ENCODE results near the gene EMP2.

EMP2 gene

DNA sequence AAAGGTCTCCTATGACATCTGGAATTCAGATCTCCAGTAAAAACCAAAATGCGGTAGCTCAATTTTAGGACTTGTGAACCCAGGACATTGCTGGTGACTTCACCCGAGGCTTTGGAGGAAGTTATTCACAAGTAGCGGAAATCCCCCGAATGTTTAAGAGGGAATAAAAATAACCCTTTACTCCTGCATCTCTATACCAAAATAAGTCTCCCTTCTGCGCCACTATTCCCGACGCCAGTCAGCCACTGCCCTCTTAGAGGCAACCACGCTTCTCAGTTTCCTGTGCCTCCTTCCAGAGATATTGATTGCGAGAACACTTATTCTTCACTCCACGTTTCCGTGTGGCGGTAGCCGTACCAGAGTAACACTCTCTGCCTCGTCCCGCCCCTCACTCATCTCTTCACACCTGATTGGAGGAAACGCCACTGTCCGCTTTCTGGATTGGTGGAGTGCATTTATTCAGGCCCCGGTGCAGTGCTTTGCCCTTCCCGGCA, 27.4 kb downstream of the EMP2 start:
- no peaks in the 10 kb centered on the region for H3K9me3 ChIP-seq (ENCODE audit: control insufficient read depth, low read length)
- no peak overlapping the region for H3K27ac ChIP-seq (ENCODE audit: insufficient read depth, low read depth, low read length, poor library complexity, severe bottlenecking)
- H3K27me3 ChIP-seq (ENCODE audit: control insufficient read depth, insufficient read depth, low read length, poor library complexity, severe bottlenecking) = no peaks in the 10 kb centered on the region
- no peaks in the 10 kb centered on the region for H3K36me3 ChIP-seq (ENCODE audit: control insufficient read depth, insufficient read depth, low read length)
- H3K4me3 ChIP-seq (ENCODE audit: insufficient read depth, low read depth, low read length) = no peak overlapping the region
- 90 to 91% methylated on average over 19 of the region's 19 CpGs for WGBS, 2 experiments
- H3K4me1 ChIP-seq (ENCODE audit: control insufficient read depth, insufficient read depth, low read length) = no peaks in the 10 kb centered on the region

DNA sequence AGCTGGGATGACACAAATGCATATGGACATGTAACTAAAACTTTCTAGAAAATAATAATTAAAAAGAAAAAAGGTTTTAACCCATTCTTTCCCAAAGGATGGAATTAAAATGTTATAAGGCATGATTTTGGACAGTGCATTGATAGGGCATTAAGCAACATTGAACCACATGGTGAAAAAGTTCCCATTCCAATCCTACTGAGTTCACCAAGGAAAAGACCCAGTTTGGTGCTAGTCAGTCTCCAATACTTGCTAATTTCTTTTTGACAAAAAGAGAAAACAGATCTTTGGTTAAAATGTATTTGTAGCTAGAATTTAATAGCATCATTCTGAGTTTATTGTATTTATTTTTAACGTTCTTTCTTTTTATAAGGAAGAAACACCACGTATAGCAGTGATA, 28.1 kb downstream of the EMP2 start:
- Histone ChIP-seq H3K27ac (ENCODE audit: insufficient read depth, low read depth, low read length, poor library complexity, severe bottlenecking) (no peak overlapping the region), H3K4me3 (ENCODE audit: insufficient read depth, low read depth, low read length) (no peak overlapping the region), H3K36me3 (ENCODE audit: control insufficient read depth, insufficient read depth, low read length) (no peaks in the 10 kb centered on the region), H3K4me1 (ENCODE audit: control insufficient read depth, insufficient read depth, low read length) (no peaks in the 10 kb centered on the region), H3K9me3 (ENCODE audit: control insufficient read depth, low read length) (no peaks in the 10 kb centered on the region), H3K27me3 (ENCODE audit: control insufficient read depth, insufficient read depth, low read length, poor library complexity, severe bottlenecking) (no peaks in the 10 kb centered on the region)
- WGBS, 2 experiments = 100% methylated on average over 1 to 2 of the region's 2 CpGs

DNA sequence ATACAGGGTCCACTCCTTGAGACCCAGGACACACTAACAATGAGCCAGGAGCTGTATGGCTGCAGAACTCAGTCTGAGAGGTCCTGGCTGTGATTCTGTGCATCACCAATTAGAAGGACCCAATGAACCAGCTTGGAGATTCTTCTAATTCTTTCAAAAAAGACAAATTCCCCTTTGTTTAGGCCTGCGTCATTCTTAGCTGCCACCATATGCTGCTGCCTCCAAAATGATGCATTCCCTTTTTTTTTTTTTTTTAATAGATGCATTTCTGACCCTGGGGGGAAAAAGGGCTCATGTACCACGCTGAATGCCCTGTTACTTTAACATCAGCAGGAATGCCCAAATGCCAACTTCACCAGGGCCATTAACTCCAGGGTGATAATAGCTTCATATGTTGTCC, 28.5 kb downstream of the EMP2 start:
- no peak overlapping the region for H3K27ac ChIP-seq (ENCODE audit: insufficient read depth, low read depth, low read length, poor library complexity, severe bottlenecking)
- 94 to 97% methylated on average over 2 of the region's 2 CpGs for WGBS, 2 experiments
- H3K4me1 ChIP-seq (ENCODE audit: control insufficient read depth, insufficient read depth, low read length) = no peaks in the 10 kb centered on the region
- H3K9me3 ChIP-seq (ENCODE audit: control insufficient read depth, low read length) = no peaks in the 10 kb centered on the region
- no peaks in the 10 kb centered on the region for H3K27me3 ChIP-seq (ENCODE audit: control insufficient read depth, insufficient read depth, low read length, poor library complexity, severe bottlenecking)
- no peak overlapping the region for H3K4me3 ChIP-seq (ENCODE audit: insufficient read depth, low read depth, low read length)
- H3K36me3 ChIP-seq (ENCODE audit: control insufficient read depth, insufficient read depth, low read length) = no peaks in the 10 kb centered on the region

GRCh38 chr16:10548404-10548803, 32.0 kb downstream of the EMP2 start:
- Histone ChIP-seq H3K9me3 (ENCODE audit: control insufficient read depth, low read length) (no peaks in the 10 kb centered on the region), H3K4me3 (ENCODE audit: insufficient read depth, low read depth, low read length) (no peak overlapping the region), H3K27ac (ENCODE audit: insufficient read depth, low read depth, low read length, poor library complexity, severe bottlenecking) (no peak overlapping the region), H3K27me3 (ENCODE audit: control insufficient read depth, insufficient read depth, low read length, poor library complexity, severe bottlenecking) (no peaks in the 10 kb centered on the region), H3K36me3 (ENCODE audit: control insufficient read depth, insufficient read depth, low read length) (peaks cover 6% of the 10 kb centered on the region), H3K4me1 (ENCODE audit: control insufficient read depth, insufficient read depth, low read length) (no peaks in the 10 kb centered on the region)
- 89 to 96% methylated on average over 1 of the region's 1 CpG for WGBS, 2 experiments

GRCh38 chr16:10547708-10548107, 32.7 kb downstream of the EMP2 start:
- Histone ChIP-seq H3K27me3 (ENCODE audit: control insufficient read depth, insufficient read depth, low read length, poor library complexity, severe bottlenecking) (no peaks in the 10 kb centered on the region), H3K27ac (ENCODE audit: insufficient read depth, low read depth, low read length, poor library complexity, severe bottlenecking) (no peak overlapping the region), H3K9me3 (ENCODE audit: control insufficient read depth, low read length) (no peaks in the 10 kb centered on the region), H3K4me1 (ENCODE audit: control insufficient read depth, insufficient read depth, low read length) (no peaks in the 10 kb centered on the region), H3K4me3 (ENCODE audit: insufficient read depth, low read depth, low read length) (no peak overlapping the region), H3K36me3 (ENCODE audit: control insufficient read depth, insufficient read depth, low read length) (peaks cover 6% of the 10 kb centered on the region)
- 88 to 93% methylated on average over 6 of the region's 6 CpGs for WGBS, 2 experiments

DNA sequence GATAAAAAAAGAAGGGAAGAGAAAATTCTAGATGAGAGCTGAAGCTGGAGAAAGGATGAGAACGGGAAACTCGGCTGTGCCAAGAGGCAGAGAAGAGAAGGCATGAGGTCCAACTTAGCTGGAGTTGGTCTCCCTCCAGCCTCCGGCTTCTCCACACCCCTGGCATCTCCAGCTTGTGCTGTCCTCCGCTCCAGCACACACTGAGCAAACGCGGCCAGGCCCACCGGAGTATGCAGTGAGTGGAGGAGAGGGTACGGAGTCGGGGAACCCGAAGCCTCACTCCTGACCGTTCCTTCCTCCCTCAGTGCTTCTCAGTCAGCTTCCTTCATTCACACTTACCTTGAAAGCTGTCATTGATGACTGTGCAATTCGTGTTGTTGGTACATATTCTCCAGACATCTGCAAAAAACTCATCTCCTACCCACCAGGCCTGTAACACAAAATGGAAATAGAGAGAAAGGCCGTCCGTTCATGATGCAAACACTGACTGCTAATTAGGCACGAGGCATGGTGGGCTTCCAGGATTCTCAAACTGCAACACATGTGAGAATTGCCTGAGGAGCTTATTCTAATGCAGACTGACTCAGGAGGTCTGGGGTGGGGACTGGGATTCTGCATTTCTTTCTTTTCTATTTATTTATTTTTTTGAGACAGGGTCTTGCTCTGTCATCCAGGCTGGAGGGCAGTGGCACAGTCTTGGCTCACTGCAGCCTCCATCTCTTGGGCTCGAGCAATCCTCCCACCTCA, 37.0 kb downstream of the EMP2 start:
- 95% methylated on average over 16 of the region's 16 CpGs for WGBS, 2 experiments
- no peak overlapping the region for H3K4me3 ChIP-seq (ENCODE audit: insufficient read depth, low read depth, low read length)
- no peak overlapping the region for H3K27ac ChIP-seq (ENCODE audit: insufficient read depth, low read depth, low read length, poor library complexity, severe bottlenecking)
- no peaks in the 10 kb centered on the region for H3K27me3 ChIP-seq (ENCODE audit: control insufficient read depth, insufficient read depth, low read length, poor library complexity, severe bottlenecking)
- peaks cover 6% of the 10 kb centered on the region for H3K36me3 ChIP-seq (ENCODE audit: control insufficient read depth, insufficient read depth, low read length)
- H3K9me3 ChIP-seq (ENCODE audit: control insufficient read depth, low read length) = no peaks in the 10 kb centered on the region
- no peaks in the 10 kb centered on the region for H3K4me1 ChIP-seq (ENCODE audit: control insufficient read depth, insufficient read depth, low read length)

- 93 to 96% methylated on average over 7 of the region's 7 CpGs for WGBS, 2 experiments
- no peaks in the 10 kb centered on the region for H3K4me1 ChIP-seq (ENCODE audit: control insufficient read depth, insufficient read depth, low read length)
Measured at GRCh38 chr16:10541366-10541765, 39.0 kb downstream of the EMP2 start.

DNA sequence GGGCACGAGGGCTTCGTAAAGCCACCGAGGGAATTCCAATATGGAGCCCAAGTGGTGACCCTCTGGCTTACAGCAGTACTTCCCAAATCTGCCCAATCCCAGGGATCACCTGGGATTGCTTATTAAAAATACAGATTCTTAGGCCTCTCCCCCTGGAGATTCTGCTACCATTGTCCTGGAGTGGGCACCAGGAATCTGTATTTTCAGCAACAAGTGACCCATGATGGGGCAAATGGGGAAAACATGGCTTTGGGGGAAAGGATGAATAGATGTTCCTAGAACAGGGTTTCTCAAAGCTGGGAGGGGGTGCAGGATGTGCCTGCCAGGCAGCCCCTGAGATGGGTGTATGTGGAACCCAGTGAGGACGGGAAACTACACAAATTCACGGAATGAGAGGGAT, 40.6 kb downstream of the EMP2 start:
- 97% methylated on average over 5 of the region's 5 CpGs for WGBS, 2 experiments
- Histone ChIP-seq H3K4me1 (ENCODE audit: control insufficient read depth, insufficient read depth, low read length) (no peaks in the 10 kb centered on the region), H3K9me3 (ENCODE audit: control insufficient read depth, low read length) (no peaks in the 10 kb centered on the region), H3K36me3 (ENCODE audit: control insufficient read depth, insufficient read depth, low read length) (no peaks in the 10 kb centered on the region), H3K27ac (ENCODE audit: insufficient read depth, low read depth, low read length, poor library complexity, severe bottlenecking) (no peak overlapping the region), H3K27me3 (ENCODE audit: control insufficient read depth, insufficient read depth, low read length, poor library complexity, severe bottlenecking) (no peaks in the 10 kb centered on the region), H3K4me3 (ENCODE audit: insufficient read depth, low read depth, low read length) (no peak overlapping the region)

More at GRCh38 chr16:10541366-10541765, 39.0 kb downstream of the EMP2 start:
- no peak overlapping the region for H3K27ac ChIP-seq (ENCODE audit: insufficient read depth, low read depth, low read length, poor library complexity, severe bottlenecking)
- peaks cover 5% of the 10 kb centered on the region for H3K36me3 ChIP-seq (ENCODE audit: control insufficient read depth, insufficient read depth, low read length)
- H3K9me3 ChIP-seq (ENCODE audit: control insufficient read depth, low read length) = no peaks in the 10 kb centered on the region
- no peaks in the 10 kb centered on the region for H3K27me3 ChIP-seq (ENCODE audit: control insufficient read depth, insufficient read depth, low read length, poor library complexity, severe bottlenecking)
- no peak overlapping the region for H3K4me3 ChIP-seq (ENCODE audit: insufficient read depth, low read depth, low read length)

DNA sequence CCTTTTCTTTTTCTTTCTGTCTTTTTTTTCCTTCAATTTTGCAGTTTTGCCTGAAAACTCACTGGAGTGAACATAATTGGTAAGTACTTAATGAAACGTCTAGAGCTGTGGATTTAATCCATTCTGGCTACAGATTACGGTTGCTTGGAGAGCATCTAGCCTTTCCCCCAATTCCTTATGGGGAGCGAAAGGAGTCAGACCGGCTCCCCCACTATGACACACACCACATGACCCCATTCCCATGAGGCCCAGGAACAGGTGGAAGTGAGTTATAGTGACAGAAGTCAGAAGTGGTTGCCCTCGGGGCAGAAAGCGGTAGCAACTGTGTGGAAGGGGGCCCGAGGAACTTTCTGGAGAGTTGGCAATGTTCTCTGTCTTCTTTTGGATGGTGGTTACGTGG, 41.2 kb downstream of the EMP2 start:
- Histone ChIP-seq H3K4me1 (ENCODE audit: control insufficient read depth, insufficient read depth, low read length) (no peaks in the 10 kb centered on the region), H3K27me3 (ENCODE audit: control insufficient read depth, insufficient read depth, low read length, poor library complexity, severe bottlenecking) (no peaks in the 10 kb centered on the region), H3K27ac (ENCODE audit: insufficient read depth, low read depth, low read length, poor library complexity, severe bottlenecking) (no peak overlapping the region), H3K36me3 (ENCODE audit: control insufficient read depth, insufficient read depth, low read length) (no peaks in the 10 kb centered on the region), H3K9me3 (ENCODE audit: control insufficient read depth, low read length) (no peaks in the 10 kb centered on the region), H3K4me3 (ENCODE audit: insufficient read depth, low read depth, low read length) (no peak overlapping the region)
- WGBS, 2 experiments = 94 to 97% methylated on average over 7 to 8 of the region's 8 CpGs

GRCh38 chr16:10538583-10538982, 41.8 kb downstream of the EMP2 start:
- Histone ChIP-seq H3K4me1 (ENCODE audit: control insufficient read depth, insufficient read depth, low read length) (no peaks in the 10 kb centered on the region), H3K4me3 (ENCODE audit: insufficient read depth, low read depth, low read length) (no peak overlapping the region), H3K36me3 (ENCODE audit: control insufficient read depth, insufficient read depth, low read length) (no peaks in the 10 kb centered on the region), H3K27ac (ENCODE audit: insufficient read depth, low read depth, low read length, poor library complexity, severe bottlenecking) (no peak overlapping the region), H3K9me3 (ENCODE audit: control insufficient read depth, low read length) (no peaks in the 10 kb centered on the region), H3K27me3 (ENCODE audit: control insufficient read depth, insufficient read depth, low read length, poor library complexity, severe bottlenecking) (no peaks in the 10 kb centered on the region)
- WGBS, 2 experiments = 92 to 95% methylated on average over 2 of the region's 2 CpGs

Measured in ectodermal cell (in vitro differentiated cells).